Neural progenitor cell (in vitro differentiated cells): ENCODE measurements around the gene GPX5.

ENCODE experiments used
- EZH2 ChIP-seq: fragments of 200-600 bp; sonication (generic); IDR thresholded peaks from 2 replicates; pipeline ENCODE4 v1.6.1; 2017; ENCODE audit warnings: antibody characterized with exemption, mild to moderate bottlenecking, moderate library complexity
- EZH2phosphoT487 ChIP-seq: fragments of 200-600 bp; sonication (generic); IDR thresholded peaks from 2 replicates; pipeline ENCODE4 v1.6.1; 2017; ENCODE audit warnings: antibody characterized with exemption
- TF ChIP-seq, protein P1 (sequence below): fragments of 200-600 bp; sonication (generic); IDR thresholded peaks from 2 replicates; pipeline ENCODE4 v1.5.1; 2017; ENCODE audit warnings: antibody characterized with exemption, mild to moderate bottlenecking

DNA sequence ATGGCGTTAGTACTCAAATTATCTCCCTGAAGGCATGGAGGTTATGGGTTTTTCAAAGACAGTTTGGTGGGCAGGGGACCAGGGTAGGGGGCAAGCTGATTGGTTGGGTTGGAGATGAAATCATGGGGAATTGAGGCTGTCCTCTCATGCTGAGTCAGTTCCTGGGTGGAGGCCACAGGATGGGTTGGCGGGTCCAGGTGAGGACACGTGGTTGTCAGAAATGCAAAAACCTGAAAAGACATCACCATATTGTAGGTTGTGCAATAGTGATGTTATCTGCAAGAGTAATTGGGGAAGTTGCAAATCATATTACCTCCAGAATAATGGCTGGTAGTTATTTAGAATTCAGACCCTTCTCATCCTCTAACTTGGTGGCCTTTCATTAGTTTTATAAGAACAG is 40.2 kb upstream of the GPX5 start:
- no peak for TF ChIP-seq EZH2phosphoT487
- TF ChIP-seq, protein P1, sequence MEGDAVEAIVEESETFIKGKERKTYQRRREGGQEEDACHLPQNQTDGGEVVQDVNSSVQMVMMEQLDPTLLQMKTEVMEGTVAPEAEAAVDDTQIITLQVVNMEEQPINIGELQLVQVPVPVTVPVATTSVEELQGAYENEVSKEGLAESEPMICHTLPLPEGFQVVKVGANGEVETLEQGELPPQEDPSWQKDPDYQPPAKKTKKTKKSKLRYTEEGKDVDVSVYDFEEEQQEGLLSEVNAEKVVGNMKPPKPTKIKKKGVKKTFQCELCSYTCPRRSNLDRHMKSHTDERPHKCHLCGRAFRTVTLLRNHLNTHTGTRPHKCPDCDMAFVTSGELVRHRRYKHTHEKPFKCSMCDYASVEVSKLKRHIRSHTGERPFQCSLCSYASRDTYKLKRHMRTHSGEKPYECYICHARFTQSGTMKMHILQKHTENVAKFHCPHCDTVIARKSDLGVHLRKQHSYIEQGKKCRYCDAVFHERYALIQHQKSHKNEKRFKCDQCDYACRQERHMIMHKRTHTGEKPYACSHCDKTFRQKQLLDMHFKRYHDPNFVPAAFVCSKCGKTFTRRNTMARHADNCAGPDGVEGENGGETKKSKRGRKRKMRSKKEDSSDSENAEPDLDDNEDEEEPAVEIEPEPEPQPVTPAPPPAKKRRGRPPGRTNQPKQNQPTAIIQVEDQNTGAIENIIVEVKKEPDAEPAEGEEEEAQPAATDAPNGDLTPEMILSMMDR: no peak
- no peak for TF ChIP-seq EZH2
